HG03565 (cell line): ENCODE data around the gene BTN3A1.
A peak's percentile ranks its signal among the peaks of the same experiment; 100 is the strongest.
"Not testable (repeated sequence)": the region's sequence is repeated elsewhere in the genome, so short reads cannot be mapped to it uniquely, and the experiment has no call there.

Experiments
- ATAC-seq: cut with Tn5 transposase; IDR thresholded peaks from one replicate; pipeline ENCODE4 v1.9.1; 2021; ENCODE audit warnings: mild to moderate bottlenecking, moderate library complexity; ENCODE audit not compliant: unreplicated experiment

BTN3A1 gene

GRCh38 chr6:26412954-26413353, 10.9 kb downstream of the BTN3A1 start:
- ATAC-seq, result no peak

- ATAC-seq, result no peak
Measured at GRCh38 chr6:26414281-26414680, 12.2 kb downstream of the BTN3A1 start.

GRCh38 chr6:26415036-26415614, 13.1 kb downstream of the BTN3A1 start:
- no peak for ATAC-seq

GRCh38 chr6:26415791-26416190, 13.7 kb downstream of the BTN3A1 start:
- no peak for ATAC-seq

GRCh38 chr6:26416288-26416687, 14.2 kb downstream of the BTN3A1 start:
- ATAC-seq, result no peak

GRCh38 chr6:26418077-26418476, 16.0 kb downstream of the BTN3A1 start:
- ATAC-seq, result not testable (repeated sequence)

GRCh38 chr6:26418795-26419194, 16.7 kb downstream of the BTN3A1 start:
- ATAC-seq, result not testable (repeated sequence)

GRCh38 chr6:26420688-26421171, 18.7 kb downstream of the BTN3A1 start:
- no peak for ATAC-seq

GRCh38 chr6:26421259-26422144, 19.4 kb downstream of the BTN3A1 start:
- peak; percentile 81 for ATAC-seq

GRCh38 chr6:26422329-26422728, 20.3 kb downstream of the BTN3A1 start:
- ATAC-seq, result no peak

GRCh38 chr6:26426691-26427450, 24.8 kb downstream of the BTN3A1 start:
- ATAC-seq, result no peak

GRCh38 chr6:26427451-26427809, 25.4 kb downstream of the BTN3A1 start:
- ATAC-seq, result no peak

GRCh38 chr6:26428206-26428605, 26.1 kb downstream of the BTN3A1 start:
- no peak for ATAC-seq

- ATAC-seq, result no peak
Measured at GRCh38 chr6:26430787-26431186, 28.7 kb downstream of the BTN3A1 start.

- ATAC-seq, result no peak
Measured at GRCh38 chr6:26431258-26432172, 29.4 kb downstream of the BTN3A1 start.

- ATAC-seq, result no peak
Measured at GRCh38 chr6:26432627-26433201, 30.6 kb downstream of the BTN3A1 start.

- ATAC-seq, result not testable (repeated sequence)
Measured at GRCh38 chr6:26433680-26434079, 31.6 kb downstream of the BTN3A1 start.

GRCh38 chr6:26436018-26436417, 33.9 kb downstream of the BTN3A1 start:
- ATAC-seq, result no peak

GRCh38 chr6:26437550-26437949, 35.5 kb downstream of the BTN3A1 start:
- ATAC-seq, result no peak

GRCh38 chr6:26438000-26438399, 35.9 kb downstream of the BTN3A1 start:
- no peak for ATAC-seq
